LoVo (cell line): ENCODE measurements around the gene DTX4.

Experiments used
- DNase-seq: peaks from one replicate; pipeline ENCODE4 v3.0.0-alpha.2; 2016; ENCODE audit warnings: low spot score

The DTX4 gene

DNA sequence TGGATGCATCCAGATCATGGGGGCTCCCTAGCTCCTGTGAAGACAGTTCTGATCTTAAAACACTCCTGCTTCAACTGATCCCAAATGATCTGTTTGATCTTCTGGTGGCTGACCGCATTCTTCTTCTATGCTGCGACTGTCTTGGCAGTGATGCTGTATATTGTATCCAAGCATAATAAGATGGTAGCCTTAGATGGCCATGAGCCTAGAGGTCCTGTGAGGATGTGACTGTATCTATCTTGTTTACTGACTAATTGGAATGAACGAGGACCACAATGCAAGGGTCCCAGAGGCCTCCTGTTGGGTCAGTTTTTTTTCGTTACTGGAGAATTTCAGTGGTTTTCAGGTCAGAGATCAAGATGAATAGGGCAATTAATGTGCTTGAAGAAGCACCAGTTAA, 47.9 kb downstream of the DTX4 start:
- DNase-seq = no peak

- no peak for DNase-seq
Observed at GRCh38 chr11:59221441-59221840, 49.5 kb downstream of the DTX4 start.

DNA sequence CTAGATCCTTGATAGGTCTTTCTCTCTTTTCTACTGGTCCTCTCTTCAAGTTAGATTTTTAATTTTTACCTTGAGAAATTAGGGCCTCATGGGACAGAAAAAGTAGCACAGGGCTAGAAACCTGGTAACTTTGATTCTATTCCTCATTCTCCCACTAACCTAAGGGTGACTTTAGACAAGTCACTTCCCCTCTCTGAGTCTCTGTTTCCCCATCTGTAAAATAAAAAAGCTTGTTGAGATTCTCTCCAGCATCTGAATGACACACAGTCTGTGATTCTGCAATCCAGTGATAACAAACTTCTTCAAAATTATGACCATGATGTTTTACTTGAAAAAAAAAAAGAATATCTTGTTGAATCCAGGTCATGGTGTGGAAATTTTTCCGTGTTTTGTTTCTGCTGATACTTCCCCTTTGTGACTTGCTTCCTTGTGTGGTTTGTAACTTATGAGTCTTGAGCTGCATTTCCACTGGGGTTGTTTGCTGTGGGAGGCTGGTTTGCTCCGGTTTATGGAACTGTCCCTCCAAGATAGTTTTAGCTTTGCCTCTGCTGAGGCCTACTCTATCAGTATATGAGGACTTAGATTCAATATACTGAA, 50.6 kb downstream of the DTX4 start:
- DNase-seq = no peak

DNA sequence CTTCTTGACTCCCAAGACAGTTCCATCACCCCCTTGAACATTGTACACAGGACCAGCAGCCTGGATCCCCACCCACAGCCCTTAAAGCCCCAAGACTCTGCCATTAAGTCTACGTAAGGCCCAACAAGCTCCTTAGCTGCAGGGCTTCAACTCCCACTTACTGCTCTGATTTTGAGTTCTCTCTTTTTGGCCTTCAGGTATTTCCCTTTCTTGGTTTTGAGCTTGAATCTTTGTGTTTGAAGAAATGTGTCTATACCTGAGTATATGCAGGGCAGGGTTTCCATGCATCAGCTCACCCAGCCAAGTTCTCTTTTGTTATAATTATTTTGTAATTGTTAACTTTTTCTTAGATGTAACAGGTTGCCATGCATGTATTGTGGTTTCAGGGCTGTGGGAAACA, 51.2 kb downstream of the DTX4 start:
- DNase-seq = no peak

- DNase-seq = no peak
Observed at GRCh38 chr11:59223611-59224010, 51.7 kb downstream of the DTX4 start.

- no peak for DNase-seq
Observed at GRCh38 chr11:59224351-59224928, 52.5 kb downstream of the DTX4 start.

GRCh38 chr11:59225017-59225416, 53.1 kb downstream of the DTX4 start:
- DNase-seq = no peak

DNA sequence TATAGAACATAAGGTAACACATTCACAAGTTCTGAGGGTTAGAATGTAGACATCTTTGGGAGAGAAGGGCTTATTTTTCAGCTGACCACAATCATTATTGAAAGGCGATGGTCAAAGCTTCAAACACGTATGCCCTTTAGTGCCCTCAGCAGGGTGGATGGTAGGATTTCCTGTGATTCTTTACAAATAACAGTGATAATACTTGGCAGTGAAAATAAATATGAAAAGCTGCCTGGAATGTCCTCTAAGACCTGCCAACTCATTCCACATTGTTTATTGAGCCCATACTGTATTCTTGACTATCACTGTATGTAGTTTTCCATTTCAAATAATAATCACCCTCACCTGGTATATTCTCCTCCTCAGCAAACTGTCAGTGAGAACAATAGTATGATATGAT, 54.5 kb downstream of the DTX4 start:
- DNase-seq = no peak

GRCh38 chr11:59240322-59240721, 68.4 kb downstream of the DTX4 start:
- no peak for DNase-seq

DNA sequence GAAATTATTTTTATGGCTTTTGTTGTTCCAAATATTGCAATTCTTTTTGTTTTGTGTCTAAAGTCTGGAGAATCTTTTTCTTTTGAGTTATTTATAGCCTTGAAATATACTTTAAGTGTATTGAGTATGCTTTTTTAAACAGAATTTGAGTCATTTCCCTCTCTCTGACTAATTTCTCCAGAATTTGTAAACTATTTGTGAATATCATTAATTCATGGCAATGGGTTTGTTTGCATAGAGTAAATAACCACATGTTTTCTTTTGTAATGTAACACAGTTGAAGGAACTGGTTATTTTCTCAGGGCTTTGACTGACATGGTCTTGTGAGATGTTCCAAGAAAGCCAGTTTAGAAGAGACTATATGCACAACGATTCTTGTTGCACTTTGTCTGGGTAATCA, 71.7 kb downstream of the DTX4 start:
- DNase-seq = no peak

GRCh38 chr11:59247531-59248227, 75.7 kb downstream of the DTX4 start:
- DNase-seq = peak; percentile 63

DNA sequence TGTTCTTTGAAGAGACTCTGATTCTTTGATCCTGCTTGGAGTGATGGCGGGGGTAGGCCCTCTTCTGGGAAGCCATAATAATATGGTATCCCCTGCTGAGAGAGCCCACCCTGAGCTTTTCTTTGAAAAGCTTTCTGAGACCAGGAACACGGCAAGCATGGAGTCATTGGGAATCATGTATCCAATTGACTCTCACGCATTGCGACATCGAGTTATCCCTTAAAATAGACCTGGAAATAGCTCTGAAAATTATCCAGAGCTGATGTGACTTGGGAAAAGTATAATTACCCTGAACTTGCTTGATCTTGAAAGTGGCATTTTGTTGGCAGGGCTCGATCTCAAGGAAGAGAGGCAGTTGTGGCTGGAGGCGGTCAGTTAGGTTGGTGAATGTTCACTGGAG, 77.6 kb downstream of the DTX4 start:
- DNase-seq = no peak

DNA sequence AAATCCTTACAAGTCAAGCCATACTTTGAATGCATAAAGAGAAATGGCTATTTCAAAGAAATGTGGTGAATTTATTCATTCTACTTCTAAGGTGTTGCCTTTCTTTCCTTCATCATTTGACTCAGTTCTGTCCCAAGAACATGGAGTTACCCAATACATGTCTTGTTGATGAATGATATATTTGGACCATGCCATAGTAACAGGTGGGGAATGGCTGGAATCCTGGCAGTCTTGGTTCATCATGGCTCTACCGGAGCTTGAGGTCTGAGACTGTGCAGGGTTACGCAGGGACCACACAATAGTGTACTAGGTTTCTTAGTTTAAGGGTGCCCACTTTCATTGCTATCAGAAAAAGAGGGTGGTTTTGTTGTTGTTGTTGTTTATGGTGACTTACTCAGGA, 81.1 kb downstream of the DTX4 start:
- no peak for DNase-seq

GRCh38 chr11:59254286-59254685, 82.4 kb downstream of the DTX4 start:
- DNase-seq = no peak

- DNase-seq = no peak
Observed at GRCh38 chr11:59255281-59255680, 83.3 kb downstream of the DTX4 start.
